22Rv1 (cell line): ENCODE measurements around the gene PXT1.

ENCODE experiments used
- H3K27ac ChIP-seq: fragments of 450-650 bp; 2 replicates; pipeline ENCODE4 v1.5.1; 2017
- CTCF ChIP-seq: fragments of 450-650 bp; IDR thresholded peaks from 2 replicates; pipeline ENCODE4 v1.5.1; 2017; ENCODE audit warnings: mild to moderate bottlenecking
- ZFX ChIP-seq: fragments of 450-650 bp; IDR thresholded peaks from 2 replicates; pipeline ENCODE4 v1.6.1; 2017; ENCODE audit warnings: antibody characterized with exemption, borderline replicate concordance

The PXT1 gene

GRCh38 chr6:36360241-36361054 lies 82.2 kb downstream of the PXT1 start:
- TF ChIP-seq CTCF = peak; percentile 82
- TF ChIP-seq ZFX = no peak
- no peak overlapping the region for H3K27ac ChIP-seq

GRCh38 chr6:36358226-36358915 lies 84.3 kb downstream of the PXT1 start:
- H3K27ac ChIP-seq = no peak overlapping the region
- TF ChIP-seq CTCF (no peak), ZFX (no peak)

GRCh38 chr6:36357872-36358225 lies 84.8 kb downstream of the PXT1 start:
- H3K27ac ChIP-seq = no peak overlapping the region
- TF ChIP-seq CTCF = no peak
- TF ChIP-seq ZFX = no peak

GRCh38 chr6:36355819-36356218 lies 86.8 kb downstream of the PXT1 start:
- TF ChIP-seq CTCF (no peak), ZFX (no peak)
- no peak overlapping the region for H3K27ac ChIP-seq

- TF ChIP-seq ZFX = no peak
- no peak for TF ChIP-seq CTCF
Measured at GRCh38 chr6:36353411-36353915, 89.2 kb downstream of the PXT1 start.

GRCh38 chr6:36352477-36353157 lies 90.0 kb downstream of the PXT1 start:
- no peak for TF ChIP-seq ZFX
- TF ChIP-seq CTCF = no peak

More at GRCh38 chr6:36353411-36353915, 89.2 kb downstream of the PXT1 start:
- no peak overlapping the region for H3K27ac ChIP-seq

More at GRCh38 chr6:36352477-36353157, 90.0 kb downstream of the PXT1 start:
- no peak overlapping the region for H3K27ac ChIP-seq
